GM18951 (cell line): ENCODE measurements around the gene EXOC4.

Experiments
- POLR2A ChIP-seq: IDR thresholded peaks from 4 replicates; pipeline ENCODE4 v1.6.1; 2011; ENCODE audit warnings: mild to moderate bottlenecking; ENCODE audit not compliant: insufficient read length, insufficient read depth; ENCODE audit errors: extremely low read depth
- in situ Hi-C: fragments of 300-500 bp; cut with MboI; formaldehyde crosslinking; loops from one replicate; pipeline ENCODE4 v1.12.0; 2022; ENCODE audit warnings: low sequenced_read_pairs, mixed read lengths, inconsistent platforms; ENCODE audit not compliant: unreplicated experiment

Gene EXOC4

GRCh38 chr7:133572087-133572486 lies 319.2 kb downstream of the EXOC4 start:
- in situ Hi-C loops, result no loop called here
- TF ChIP-seq POLR2A, result no peak

GRCh38 chr7:133572843-133573242 lies 320.0 kb downstream of the EXOC4 start:
- in situ Hi-C loops, result no loop called here
- TF ChIP-seq POLR2A, result no peak

GRCh38 chr7:133573554-133574265 lies 320.8 kb downstream of the EXOC4 start:
- TF ChIP-seq POLR2A, result no peak
- in situ Hi-C loops, result no loop called here

GRCh38 chr7:133575726-133576440 lies 323.0 kb downstream of the EXOC4 start:
- in situ Hi-C loops, result no loop called here
- TF ChIP-seq POLR2A, result no peak

- no peak for TF ChIP-seq POLR2A
Measured at GRCh38 chr7:133576612-133577168, 323.8 kb downstream of the EXOC4 start.

GRCh38 chr7:133582766-133583523 lies 330.1 kb downstream of the EXOC4 start:
- in situ Hi-C loops, result no loop called here
- TF ChIP-seq POLR2A, result no peak

More at GRCh38 chr7:133576612-133577168, 323.8 kb downstream of the EXOC4 start:
- in situ Hi-C loops, result no loop called here

GRCh38 chr7:133583545-133584171 lies 330.8 kb downstream of the EXOC4 start:
- in situ Hi-C loops, result no loop called here

GRCh38 chr7:133584956-133585668 lies 332.2 kb downstream of the EXOC4 start:
- no peak for TF ChIP-seq POLR2A
- in situ Hi-C loops, result no loop called here

More at GRCh38 chr7:133583545-133584171, 330.8 kb downstream of the EXOC4 start:
- TF ChIP-seq POLR2A, result no peak

- TF ChIP-seq POLR2A, result no peak
- in situ Hi-C loops, result no loop called here
Measured at GRCh38 chr7:133586253-133586652, 333.4 kb downstream of the EXOC4 start.

- no peak for TF ChIP-seq POLR2A
- in situ Hi-C loops, result no loop called here
Measured at GRCh38 chr7:133587903-133588302, 335.0 kb downstream of the EXOC4 start.

GRCh38 chr7:133590795-133591194 lies 337.9 kb downstream of the EXOC4 start:
- in situ Hi-C loops, result no loop called here
- no peak for TF ChIP-seq POLR2A

GRCh38 chr7:133591704-133592340 lies 338.9 kb downstream of the EXOC4 start:
- in situ Hi-C loops, result no loop called here
- TF ChIP-seq POLR2A, result no peak

GRCh38 chr7:133593561-133593960 lies 340.7 kb downstream of the EXOC4 start:
- in situ Hi-C loops, result no loop called here

More at GRCh38 chr7:133593561-133593960, 340.7 kb downstream of the EXOC4 start:
- no peak for TF ChIP-seq POLR2A
